HG03159 (cell line): ENCODE measurements around the gene GRM6.

Experiments
- ATAC-seq: cut with Tn5 transposase; IDR thresholded peaks from one replicate; pipeline ENCODE4 v1.9.1; 2021; ENCODE audit warnings: mild to moderate bottlenecking, moderate library complexity; ENCODE audit not compliant: unreplicated experiment

Gene GRM6

GRCh38 chr5:178984145-178985072, 10.7 kb downstream of the GRM6 start:
- ATAC-seq: no peak

GRCh38 chr5:178983728-178984127, 11.4 kb downstream of the GRM6 start:
- no peak for ATAC-seq

DNA sequence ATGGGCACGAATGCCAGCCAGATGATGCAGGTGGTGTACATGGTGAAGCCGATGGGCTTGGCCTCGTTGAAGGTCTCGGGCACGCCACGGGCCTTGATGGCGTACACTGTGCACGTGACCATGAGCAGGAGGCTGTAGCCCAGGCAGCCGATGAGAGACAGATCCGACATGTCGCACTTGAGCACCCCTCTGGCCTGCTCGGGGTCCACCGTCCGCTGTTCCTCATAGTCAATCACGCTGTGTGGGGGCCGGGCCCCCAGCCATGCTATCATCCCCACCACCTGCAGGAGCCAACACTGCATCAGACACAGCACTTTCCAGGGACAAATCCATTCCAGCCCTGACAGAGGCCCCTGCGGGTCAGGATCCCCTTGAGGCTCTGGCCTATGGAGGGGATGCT, 12.2 kb downstream of the GRM6 start:
- ATAC-seq: no peak

DNA sequence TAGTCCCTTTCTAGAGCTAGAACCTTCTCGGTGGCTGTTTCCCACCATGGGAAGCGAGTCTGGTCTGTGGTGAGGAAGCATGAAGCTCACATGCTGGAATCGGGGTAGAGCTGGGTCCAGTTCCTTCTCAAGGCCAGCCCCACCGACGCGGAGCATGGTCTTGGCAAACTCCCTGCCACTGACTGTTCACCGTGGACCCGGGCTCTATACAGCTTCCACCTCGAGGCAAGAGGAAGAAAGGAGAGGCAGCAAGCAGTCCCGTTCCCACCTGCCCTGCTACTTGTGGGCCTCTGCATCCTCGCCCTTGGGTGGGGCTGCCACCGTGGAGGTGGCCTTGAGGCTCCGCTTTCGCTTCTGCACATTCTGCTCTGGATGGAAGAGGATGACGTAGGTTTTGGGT, 13.7 kb downstream of the GRM6 start:
- no peak for ATAC-seq

DNA sequence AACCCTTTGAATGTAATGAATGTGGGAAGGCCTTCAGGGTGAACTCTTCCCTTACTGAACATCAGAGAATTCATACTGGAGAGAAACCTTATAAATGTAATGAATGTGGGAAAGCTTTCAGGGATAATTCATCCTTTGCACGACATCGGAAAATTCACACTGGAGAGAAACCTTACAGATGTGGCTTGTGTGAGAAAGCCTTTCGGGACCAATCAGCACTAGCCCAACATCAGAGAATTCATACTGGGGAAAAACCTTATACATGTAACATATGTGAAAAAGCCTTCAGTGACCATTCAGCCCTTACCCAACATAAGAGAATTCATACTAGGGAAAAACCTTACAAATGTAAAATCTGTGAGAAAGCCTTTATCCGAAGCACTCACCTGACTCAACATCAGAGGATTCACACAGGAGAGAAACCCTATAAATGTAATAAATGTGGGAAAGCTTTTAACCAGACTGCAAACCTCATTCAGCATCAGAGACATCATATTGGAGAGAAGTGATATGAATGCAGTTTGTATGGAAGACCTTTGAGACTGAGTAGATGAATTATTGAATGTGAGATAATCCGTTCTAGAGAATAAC, 29.6 kb downstream of the GRM6 start:
- no peak for ATAC-seq

DNA sequence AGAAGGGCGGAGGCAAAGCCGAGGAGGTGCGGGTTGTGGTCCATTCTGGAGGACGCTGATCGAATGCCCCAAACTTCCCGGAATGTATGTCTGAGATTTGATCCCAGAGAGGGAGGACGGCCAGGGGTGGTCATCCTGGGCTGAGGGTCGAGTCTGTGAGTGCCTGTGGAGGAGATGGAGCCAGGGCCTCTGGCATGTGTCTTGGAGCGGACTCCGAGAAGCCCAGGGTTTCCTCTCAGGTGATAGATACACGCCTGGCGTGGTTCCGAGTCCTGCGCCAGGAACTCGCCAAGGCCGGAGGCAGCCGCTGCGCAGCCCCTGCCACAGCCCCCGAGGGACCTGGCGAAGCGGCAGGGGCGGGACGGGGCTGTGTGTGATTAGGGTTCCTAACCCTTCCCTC, 53.8 kb downstream of the GRM6 start:
- ATAC-seq: no peak

GRCh38 chr5:178940569-178941360, 54.4 kb downstream of the GRM6 start, which contains the start of gene ZNF454:
ZNF454 (plus strand) TSS chr5:178941198; CDS start chr5:178942792, 1,594 bp downstream.
- ATAC-seq: no peak

GRCh38 chr5:178931846-178932760, 63.0 kb downstream of the GRM6 start:
- no peak for ATAC-seq
